Measurements from ENCODE around the gene KLF16. TPM values are rescaled to one million over a fixed set of nuclear protein-coding genes. Genes with fewer than 3 reads are reported as not detected.

Gene KLF16
- total and polyA plus RNA-seq, 9 of the 15 experiments (the other 6 are each of a cell fraction or from before 2014, with no cell fraction given) = 0.04 to 60.4 (median 6.8) TPM

GRCh38 chr19:1812426-1813191, 50.8 kb downstream of the KLF16 start (continued):
- peak; percentile 77 for TF ChIP-seq RBFOX2 (IDR thresholded peaks at IDR 0.05; ENCODE audit: low read depth, low read length)
- no peak for TF ChIP-seq TAF9B (IDR thresholded peaks at IDR 0.05; ENCODE audit: partially characterized antibody)
- TF ChIP-seq TCF15 (CRISPR knock-in tag; IDR thresholded peaks at IDR 0.05) = no peak
- no peak for TF ChIP-seq ARID3A (IDR thresholded peaks at IDR 0.05; ENCODE audit: borderline replicate concordance, low read depth, low read length)
- no peak for TF ChIP-seq ZBTB5 (IDR thresholded peaks at IDR 0.05)
- no peak for TF ChIP-seq HIVEP1 (CRISPR knock-in tag; IDR thresholded peaks at IDR 0.05)
- TF ChIP-seq, protein P1, sequence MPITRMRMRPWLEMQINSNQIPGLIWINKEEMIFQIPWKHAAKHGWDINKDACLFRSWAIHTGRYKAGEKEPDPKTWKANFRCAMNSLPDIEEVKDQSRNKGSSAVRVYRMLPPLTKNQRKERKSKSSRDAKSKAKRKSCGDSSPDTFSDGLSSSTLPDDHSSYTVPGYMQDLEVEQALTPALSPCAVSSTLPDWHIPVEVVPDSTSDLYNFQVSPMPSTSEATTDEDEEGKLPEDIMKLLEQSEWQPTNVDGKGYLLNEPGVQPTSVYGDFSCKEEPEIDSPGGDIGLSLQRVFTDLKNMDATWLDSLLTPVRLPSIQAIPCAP (CRISPR knock-in tag; IDR thresholded peaks at IDR 0.05; ENCODE audit: borderline replicate concordance) = no peak
- TF ChIP-seq, protein P2, sequence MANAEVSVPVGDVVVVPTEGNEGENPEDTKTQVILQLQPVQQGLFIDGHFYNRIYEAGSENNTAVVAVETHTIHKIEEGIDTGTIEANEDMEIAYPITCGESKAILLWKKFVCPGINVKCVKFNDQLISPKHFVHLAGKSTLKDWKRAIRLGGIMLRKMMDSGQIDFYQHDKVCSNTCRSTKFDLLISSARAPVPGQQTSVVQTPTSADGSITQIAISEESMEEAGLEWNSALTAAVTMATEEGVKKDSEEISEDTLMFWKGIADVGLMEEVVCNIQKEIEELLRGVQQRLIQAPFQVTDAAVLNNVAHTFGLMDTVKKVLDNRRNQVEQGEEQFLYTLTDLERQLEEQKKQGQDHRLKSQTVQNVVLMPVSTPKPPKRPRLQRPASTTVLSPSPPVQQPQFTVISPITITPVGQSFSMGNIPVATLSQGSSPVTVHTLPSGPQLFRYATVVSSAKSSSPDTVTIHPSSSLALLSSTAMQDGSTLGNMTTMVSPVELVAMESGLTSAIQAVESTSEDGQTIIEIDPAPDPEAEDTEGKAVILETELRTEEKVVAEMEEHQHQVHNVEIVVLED (CRISPR knock-in tag; IDR thresholded peaks at IDR 0.05) = no peak
- no peak; the same call in 1 of the 2 replicates for TF ChIP-seq ILF3 (IDR thresholded peaks at IDR 0.05; ENCODE audit: borderline replicate concordance)
- TF ChIP-seq TFE3 (CRISPR knock-in tag; IDR thresholded peaks at IDR 0.05) = no peak
- TF ChIP-seq PTBP1 (IDR thresholded peaks at IDR 0.05; ENCODE audit: low read depth, low read length) = no peak
- TF ChIP-seq JUNB (CRISPR knock-in tag; conservative IDR thresholded peaks at IDR 0.05) = no peak
- peak in 1 of 2 experiments; percentile 65; a peak in 3 of 4 replicates for TF ChIP-seq FOXK2 (conservative IDR thresholded peaks at IDR 0.05 in 1 of 2, IDR thresholded peaks at IDR 0.05 in 1 of 2; ENCODE audit: low read depth in 2 of 2)
- TF ChIP-seq SETDB1 (IDR thresholded peaks at IDR 0.05; ENCODE audit: low read length) = peak; percentile 46
- TF ChIP-seq NFE2 (IDR thresholded peaks at IDR 0.05; ENCODE audit: low read depth) = no peak
- no peak for TF ChIP-seq HLTF (IDR thresholded peaks at IDR 0.05)
- TF ChIP-seq KLF6 (CRISPR knock-in tag; IDR thresholded peaks at IDR 0.05; ENCODE audit: borderline replicate concordance) = no peak
- TF ChIP-seq SMC3 (conservative IDR thresholded peaks at IDR 0.05; ENCODE audit: insufficient read depth, low read depth, low read length) = peak; percentile 65
- TF ChIP-seq PURB (CRISPR knock-in tag; IDR thresholded peaks at IDR 0.05; ENCODE audit: low read depth) = no peak
- no peak for TF ChIP-seq ZNF445 (CRISPR knock-in tag; IDR thresholded peaks at IDR 0.05; ENCODE audit: low read depth)
